BJ (cell line): ENCODE measurements around the gene RHCG. TPM values are rescaled to one million over a fixed set of nuclear protein-coding genes. Genes with fewer than 3 reads are reported as not detected.

Experiments
- CTCF ChIA-PET: fragments of 350-600 bp; formaldehyde crosslinking; extraction: SDS; loops from one replicate; lab custom pipeline; 2021; ENCODE audit warnings: antibody characterized with exemption, inconsistent platforms; lab: Yijun Ruan, JAX
- POLR2A ChIA-PET: fragments of 300-600 bp; sonication (Branson Sonifier 250); formaldehyde crosslinking; extraction: SDS; loops from one replicate; lab custom pipeline; 2021; ENCODE audit warnings: antibody characterized with exemption; lab: Charles Lee
- DNase-seq: peaks from one replicate; pipeline ENCODE4 v3.0.0-alpha.2; 2011; ENCODE audit warnings: low read depth
- H3K27me3 ChIP-seq: 2 replicates; pipeline ENCODE4 v1.6.0; 2011; ENCODE audit warnings: low read length; ENCODE audit not compliant: control insufficient read depth, insufficient read depth
- H3K36me3 ChIP-seq: 2 replicates; pipeline ENCODE4 v1.5.1; 2011; ENCODE audit warnings: low read length; ENCODE audit not compliant: control insufficient read depth, insufficient read depth
- H3K4me3 ChIP-seq: 2 replicates; pipeline ENCODE4 v1.5.1; 2011; ENCODE audit warnings: low read depth, mild to moderate bottlenecking, control low read depth, low read length
- CTCF ChIP-seq: IDR thresholded peaks from 2 replicates; pipeline ENCODE4 v1.5.1; 2011; ENCODE audit warnings: low read depth, mild to moderate bottlenecking, control low read depth, inconsistent platforms, low read length, moderate library complexity; ENCODE audit not compliant: insufficient read depth
- polyA plus RNA-seq: library from polyadenylated mRNA; depleted of rRNA; stranded (reverse); fragments of >200 nt; gene quantifications from 2 replicates; pipeline ENCODE4 v1.2.3, GENCODE V29; 2011

The RHCG gene
- polyA plus RNA-seq, 1 experiment: not detected

GRCh38 chr15:89461386-89461785 lies 35.0 kb downstream of the RHCG start:
- ChIA-PET CTCF (interaction anchor here (2.3 kb wide), 1 partner anchor 103 kb away, joined by 5 read pairs; no protein-coding TSS in a partner anchor), POLR2A (no interaction called here)
- no peak for TF ChIP-seq CTCF

DNA sequence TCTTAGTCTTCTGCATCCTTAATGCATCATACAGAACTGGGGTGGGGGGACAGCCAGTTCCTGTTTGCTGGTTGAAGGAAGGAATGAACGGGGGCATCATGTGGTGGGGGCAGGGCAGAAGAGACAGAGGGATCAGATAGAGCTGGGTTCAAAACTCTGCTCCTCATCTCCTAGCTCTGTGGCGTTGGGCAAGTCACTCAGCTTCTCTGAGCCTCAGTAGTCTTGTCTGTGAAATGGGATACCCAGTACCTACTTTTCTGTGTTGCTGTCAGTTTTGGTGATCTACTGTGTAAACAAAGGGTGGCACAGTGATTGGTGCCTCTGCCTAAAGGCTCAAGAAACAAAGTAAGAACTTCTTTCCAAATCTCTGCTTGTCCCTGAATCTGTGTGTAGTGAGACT lies 36.3 kb downstream of the RHCG start:
- CTCF ChIA-PET: interaction anchor here (0.6 to 2.3 kb wide), 6 partner anchors 12 to 826 kb away, joined by 3 to 12 read pairs (median 5); no protein-coding TSS in a partner anchor
- POLR2A ChIA-PET: no interaction called here
- no peak for TF ChIP-seq CTCF
- no peak for DNase-seq
- H3K4me3 ChIP-seq: no peak overlapping the region
- H3K36me3 ChIP-seq: no peaks in the 10 kb centered on the region
- peaks cover 3% of the 10 kb centered on the region for H3K27me3 ChIP-seq

More at GRCh38 chr15:89461386-89461785, 35.0 kb downstream of the RHCG start:
- Histone ChIP-seq H3K27me3 (peaks cover 3% of the 10 kb centered on the region), H3K36me3 (no peaks in the 10 kb centered on the region), H3K4me3 (no peak overlapping the region)
- DNase-seq: no peak

GRCh38 chr15:89459271-89460038 lies 36.9 kb downstream of the RHCG start:
- DNase-seq: no peak
- H3K27me3 ChIP-seq: peaks cover 3% of the 10 kb centered on the region
- ChIA-PET POLR2A (no interaction called here), CTCF (interaction anchor here (1.1 to 2.3 kb wide), 5 partner anchors 13 to 102 kb away, joined by 3 to 12 read pairs (median 5); no protein-coding TSS in a partner anchor)
- no peak for TF ChIP-seq CTCF
- no peaks in the 10 kb centered on the region for H3K36me3 ChIP-seq
- H3K4me3 ChIP-seq: no peak overlapping the region

GRCh38 chr15:89458440-89458839 lies 37.9 kb downstream of the RHCG start:
- peaks cover 3% of the 10 kb centered on the region for H3K27me3 ChIP-seq

More at GRCh38 chr15:89458440-89458839, 37.9 kb downstream of the RHCG start:
- TF ChIP-seq CTCF: no peak
- POLR2A ChIA-PET: no interaction called here
- H3K4me3 ChIP-seq: no peak overlapping the region
- DNase-seq: no peak
- H3K36me3 ChIP-seq: no peaks in the 10 kb centered on the region
- CTCF ChIA-PET: interaction anchor here (0.8 to 2.3 kb wide), 4 partner anchors 14 to 100 kb away, joined by 3 to 12 read pairs (median 4); no protein-coding TSS in a partner anchor
